ENCODE measurements around the gene SYT1.

- no peak for TF ChIP-seq CTCF (IDR thresholded peaks at IDR 0.05)
- no peak for TF ChIP-seq EZH2 (IDR thresholded peaks at IDR 0.05; ENCODE audit: borderline replicate concordance, insufficient read depth, low read depth, low read length, poor library complexity, severe bottlenecking)
These were observed 411.1 kb downstream of the SYT1 start for GRCh38 chr12:79275631-79276030.

All from B cell (primary cell).